Measurements from ENCODE around the gene ANO8.

DNA sequence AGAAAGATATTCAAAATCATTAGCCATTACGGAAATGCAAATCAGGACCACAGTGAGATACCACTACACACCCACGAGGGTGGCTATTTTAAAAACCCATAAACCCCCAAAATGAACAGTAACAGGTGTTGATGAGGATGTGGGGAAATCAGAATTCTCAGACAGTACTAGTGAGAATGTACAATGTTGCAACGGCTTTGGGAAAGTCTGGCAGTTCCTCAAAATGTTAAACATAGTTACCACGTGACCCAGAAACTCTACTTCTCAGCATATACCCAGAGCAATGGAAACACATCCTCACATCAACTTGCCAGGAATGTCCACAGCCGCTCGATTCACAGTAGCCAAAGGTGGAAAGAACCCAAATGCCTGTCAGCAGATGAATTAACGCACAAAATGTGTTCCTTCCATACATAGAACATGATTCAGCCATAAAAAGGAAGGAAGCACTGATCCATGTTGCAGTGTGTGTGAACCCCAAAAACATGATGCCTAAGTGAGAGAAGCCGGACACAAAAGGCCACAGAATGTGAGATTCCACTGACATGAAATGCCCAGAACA lies 35.5 kb upstream of the ANO8 start:
- TF ChIP-seq EZH2 (IDR thresholded peaks at IDR 0.05; ENCODE audit: borderline replicate concordance, low read length), result no peak
- TF ChIP-seq, protein P1, sequence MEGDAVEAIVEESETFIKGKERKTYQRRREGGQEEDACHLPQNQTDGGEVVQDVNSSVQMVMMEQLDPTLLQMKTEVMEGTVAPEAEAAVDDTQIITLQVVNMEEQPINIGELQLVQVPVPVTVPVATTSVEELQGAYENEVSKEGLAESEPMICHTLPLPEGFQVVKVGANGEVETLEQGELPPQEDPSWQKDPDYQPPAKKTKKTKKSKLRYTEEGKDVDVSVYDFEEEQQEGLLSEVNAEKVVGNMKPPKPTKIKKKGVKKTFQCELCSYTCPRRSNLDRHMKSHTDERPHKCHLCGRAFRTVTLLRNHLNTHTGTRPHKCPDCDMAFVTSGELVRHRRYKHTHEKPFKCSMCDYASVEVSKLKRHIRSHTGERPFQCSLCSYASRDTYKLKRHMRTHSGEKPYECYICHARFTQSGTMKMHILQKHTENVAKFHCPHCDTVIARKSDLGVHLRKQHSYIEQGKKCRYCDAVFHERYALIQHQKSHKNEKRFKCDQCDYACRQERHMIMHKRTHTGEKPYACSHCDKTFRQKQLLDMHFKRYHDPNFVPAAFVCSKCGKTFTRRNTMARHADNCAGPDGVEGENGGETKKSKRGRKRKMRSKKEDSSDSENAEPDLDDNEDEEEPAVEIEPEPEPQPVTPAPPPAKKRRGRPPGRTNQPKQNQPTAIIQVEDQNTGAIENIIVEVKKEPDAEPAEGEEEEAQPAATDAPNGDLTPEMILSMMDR (conservative IDR thresholded peaks at IDR 0.05 in 1 of 2, IDR thresholded peaks at IDR 0.05 in 1 of 2; ENCODE audit: extremely low read depth in 1 of 2, insufficient read depth in 1 of 2, low read depth in 1 of 2, low read length in 2 of 2), result no peak

Measured in mammary epithelial cell (primary cell).